Upper lobe of left lung (tissue), 4 donors: ENCODE results near the gene SELENOW.

Experiments used
- CTCF ChIP-seq, 6 experiments: fragments of 450-650 bp in 4 of 6; fragments of 200-600 bp in 2 of 6; sonication (generic) in 2 of 6; IDR thresholded peaks; one replicate each; pipeline ENCODE4 v1.5.1; 2016 to 2019; ENCODE audit warnings: antibody characterized with exemption in 6 of 6
- POLR2A ChIP-seq, 4 donors: fragments of 450-650 bp; IDR thresholded peaks; one replicate each; pipeline ENCODE4 v1.5.1; 2016 to 2017; ENCODE audit warnings: antibody characterized with exemption in 4 of 4, mild to moderate bottlenecking in 2 of 4

GRCh38 chr19:47802521-47803043, 24.1 kb downstream of the SELENOW start:
- TF ChIP-seq CTCF (IDR thresholded peaks at IDR 0.05), result no peak
- no peak for TF ChIP-seq POLR2A (IDR thresholded peaks at IDR 0.05)
